GM19372 (cell line): ENCODE results near the gene BCL2L13.
A peak's percentile ranks its signal among the peaks of the same experiment; 100 is the strongest.

ENCODE experiments used
- ATAC-seq: cut with Tn5 transposase; IDR thresholded peaks from one replicate; pipeline ENCODE4 v1.9.1; 2021; ENCODE audit warnings: mild to moderate bottlenecking, low read depth, moderate library complexity; ENCODE audit not compliant: unreplicated experiment

Gene BCL2L13

DNA sequence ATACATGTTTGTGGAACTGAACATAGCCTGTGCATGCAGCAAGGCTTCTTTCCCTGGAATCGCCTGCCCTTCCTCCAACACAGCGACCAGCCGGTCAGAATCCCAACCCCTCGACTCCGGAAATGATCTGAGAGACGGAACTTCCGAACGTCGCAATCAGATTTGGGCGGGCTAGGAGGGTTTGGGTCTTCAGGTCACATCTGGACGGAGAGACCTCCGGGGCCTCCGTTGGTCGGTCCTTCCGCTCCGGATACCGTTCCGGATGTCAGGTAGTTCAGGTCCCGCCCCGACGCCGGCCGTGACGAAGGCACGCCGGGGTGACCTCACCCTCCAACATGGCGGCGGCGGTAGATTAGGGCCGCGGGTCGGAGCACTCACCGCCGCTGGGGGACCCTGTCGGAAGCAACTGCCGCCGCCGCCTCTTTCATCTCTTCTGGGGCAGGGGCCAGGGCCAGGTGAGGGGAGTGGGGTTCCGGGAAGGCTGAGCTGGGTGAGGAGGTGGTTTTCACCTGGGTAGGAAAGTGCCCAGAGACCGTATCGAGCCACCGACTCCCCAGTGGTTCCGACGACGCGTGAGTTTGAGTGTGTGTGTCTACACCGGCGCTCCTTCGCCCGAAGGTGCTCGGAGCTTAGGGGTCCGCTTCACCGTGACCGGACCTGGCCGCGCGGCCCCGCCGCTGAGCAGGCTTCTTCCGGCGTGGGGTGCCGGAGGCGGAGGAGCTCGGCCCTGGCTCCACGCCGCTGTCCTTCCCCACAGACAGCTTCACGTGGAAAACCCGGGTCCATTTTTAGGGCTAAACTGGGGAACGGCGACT is at the start of gene BCL2L13:
Gene BCL2L13, plus strand, starts transcription at position 326 of the 815 bp plus-strand sequence. CDS start 16,955 bp downstream, outside the sequence.
- ATAC-seq, result peak; percentile 96

GRCh38 chr22:17589810-17590375 is 48.7 kb upstream of the BCL2L13 start:
- ATAC-seq, result no peak

DNA sequence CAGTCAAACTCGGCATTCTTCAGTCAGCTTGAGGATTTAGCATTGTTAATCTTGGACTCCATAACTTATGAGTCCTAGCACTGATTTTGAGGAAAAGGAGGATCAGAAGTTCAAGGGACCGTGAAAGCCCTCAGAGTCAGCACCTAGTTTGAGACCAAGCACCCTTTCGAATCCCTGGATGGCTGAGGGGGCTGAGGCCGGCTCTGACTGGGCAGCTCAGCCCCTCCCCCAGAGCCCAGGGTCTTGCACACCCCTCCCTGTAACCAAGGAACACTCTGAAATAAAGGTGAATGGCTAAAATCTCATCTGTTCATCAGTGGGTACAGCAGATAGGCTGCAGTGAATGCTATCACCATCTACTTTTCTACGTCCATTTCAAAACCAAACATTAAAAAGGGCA is 48.0 kb upstream of the BCL2L13 start:
- no peak for ATAC-seq

DNA sequence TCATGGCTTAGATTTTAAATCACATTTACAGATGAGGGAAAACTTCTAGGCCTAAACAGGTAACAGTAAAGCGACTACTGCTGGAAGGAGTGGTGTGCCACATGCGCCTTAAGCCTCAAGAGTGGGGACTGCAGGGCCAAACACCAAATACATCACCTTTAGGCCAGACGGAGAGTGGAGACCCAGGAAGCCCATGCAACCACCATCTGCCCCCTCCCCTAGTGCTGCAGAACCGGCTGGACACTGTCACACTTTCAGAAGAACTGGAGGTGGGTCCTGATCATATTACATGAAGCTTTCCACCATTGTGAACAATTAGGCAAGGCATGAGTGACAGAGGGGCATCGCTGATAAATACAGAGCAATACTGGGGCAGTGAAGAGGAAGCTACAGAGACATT is 46.4 kb upstream of the BCL2L13 start:
- no peak for ATAC-seq

- no peak for ATAC-seq
Measured at GRCh38 chr22:17596226-17596625, 42.3 kb upstream of the BCL2L13 start.

GRCh38 chr22:17597217-17597616 is 41.3 kb upstream of the BCL2L13 start:
- no peak for ATAC-seq

DNA sequence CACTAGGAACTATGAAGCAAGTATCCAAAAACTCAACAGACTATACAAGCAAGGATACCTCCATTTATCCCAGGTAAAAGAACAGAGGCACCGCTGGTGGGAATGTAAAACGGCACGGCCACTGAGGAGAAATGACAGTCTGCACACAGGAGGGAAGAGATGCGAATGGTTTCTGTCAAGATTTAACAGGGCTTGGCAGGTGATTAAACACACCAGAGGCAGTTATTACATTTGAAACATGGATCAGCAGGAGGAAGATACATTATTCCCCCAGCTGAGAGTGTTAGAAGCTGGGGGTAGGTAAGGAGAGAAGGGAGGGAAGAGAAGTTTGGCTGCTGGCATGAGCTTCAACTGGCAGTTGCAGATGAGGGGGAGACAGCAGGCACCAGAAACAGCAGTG is 40.2 kb upstream of the BCL2L13 start:
- ATAC-seq, result no peak

DNA sequence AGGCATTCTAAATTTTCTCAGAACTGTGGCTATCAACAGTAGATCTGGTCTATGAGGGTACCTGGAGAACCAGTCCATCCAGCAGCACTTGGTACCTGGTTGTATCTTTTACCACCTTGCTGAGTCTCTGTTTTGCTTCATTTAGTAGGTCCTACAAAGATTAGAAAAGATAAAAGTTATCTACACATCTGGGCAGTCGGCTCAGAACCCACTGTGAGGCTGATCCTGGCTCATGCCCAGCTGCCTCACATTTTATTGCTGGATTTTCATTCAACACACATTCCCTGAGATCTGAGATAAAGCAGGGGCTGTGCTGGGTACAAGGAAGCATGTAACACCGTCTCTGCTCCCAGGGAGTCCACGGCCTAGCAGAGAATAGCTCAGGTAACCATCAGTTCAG is 37.5 kb upstream of the BCL2L13 start:
- ATAC-seq, result no peak

GRCh38 chr22:17603668-17604067 is 34.9 kb upstream of the BCL2L13 start:
- no peak for ATAC-seq

DNA sequence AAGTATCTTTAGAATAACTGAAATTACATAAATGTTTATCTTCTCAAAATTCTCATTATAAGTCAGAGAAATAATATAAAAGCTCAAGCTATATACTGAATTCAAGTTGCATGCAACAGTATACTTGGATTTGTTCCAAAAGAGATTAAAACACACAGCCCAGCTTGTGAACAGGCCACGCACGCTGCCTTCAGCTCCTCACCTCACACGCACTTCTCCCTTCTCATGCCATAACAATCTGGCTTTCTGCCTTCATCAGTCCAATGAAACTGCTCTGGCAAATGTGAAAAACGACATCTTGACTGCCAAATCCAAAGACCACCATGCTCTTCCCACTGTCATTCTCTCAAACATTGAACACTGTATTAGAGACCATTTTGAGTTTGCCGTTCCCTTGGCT is 32.1 kb upstream of the BCL2L13 start:
- ATAC-seq, result no peak

DNA sequence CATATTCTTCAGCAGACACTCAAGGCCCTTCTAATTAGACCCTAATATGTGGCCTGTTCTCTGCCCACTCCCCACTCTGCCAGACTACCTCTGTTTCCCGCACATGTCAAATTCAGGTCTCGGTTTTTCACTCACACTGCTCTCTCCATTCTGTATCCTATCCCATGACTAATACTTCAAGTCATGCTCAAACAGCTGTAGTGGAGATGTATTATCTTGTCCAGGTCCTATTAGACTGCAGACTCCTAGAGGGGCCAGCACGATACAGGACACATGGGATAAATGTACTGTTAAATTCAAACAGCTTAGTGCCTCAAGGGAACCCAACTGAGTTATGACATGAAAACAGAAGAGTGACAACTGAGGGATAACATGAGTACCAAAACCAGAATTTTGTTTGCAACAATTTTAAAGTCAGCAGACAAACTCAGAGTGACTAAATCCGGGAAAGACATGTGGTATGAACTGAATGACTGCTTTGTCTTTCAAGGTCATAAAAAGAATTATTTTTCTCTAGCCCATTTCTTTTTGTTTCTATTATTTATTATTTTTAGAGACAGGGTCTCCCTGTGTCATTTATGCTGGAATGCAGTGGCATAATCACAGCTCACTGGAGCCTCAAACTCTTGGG is 30.6 kb upstream of the BCL2L13 start:
- no peak for ATAC-seq

GRCh38 chr22:17612057-17612456 is 26.5 kb upstream of the BCL2L13 start:
- ATAC-seq, result no peak

DNA sequence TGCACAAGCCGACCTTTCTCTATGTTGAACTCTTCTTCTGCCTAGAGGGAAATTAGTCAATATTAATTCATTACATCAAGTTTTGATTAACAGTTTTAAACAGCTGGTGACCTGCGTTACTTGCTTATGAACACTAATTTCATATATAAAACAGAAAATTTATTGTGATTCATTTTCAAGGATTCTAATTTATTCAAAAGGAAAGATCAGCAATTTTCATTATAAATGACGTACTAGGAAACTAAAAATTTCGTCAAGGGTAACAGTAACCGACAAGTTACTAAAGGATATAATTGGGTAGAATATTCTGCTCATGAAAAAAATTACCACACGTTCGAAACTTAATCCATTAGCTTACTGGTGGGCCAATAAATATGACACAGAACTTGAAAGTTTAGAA is 25.3 kb upstream of the BCL2L13 start:
- ATAC-seq, result no peak

- ATAC-seq, result no peak
Measured at GRCh38 chr22:17627961-17628405, 10.6 kb upstream of the BCL2L13 start.

DNA sequence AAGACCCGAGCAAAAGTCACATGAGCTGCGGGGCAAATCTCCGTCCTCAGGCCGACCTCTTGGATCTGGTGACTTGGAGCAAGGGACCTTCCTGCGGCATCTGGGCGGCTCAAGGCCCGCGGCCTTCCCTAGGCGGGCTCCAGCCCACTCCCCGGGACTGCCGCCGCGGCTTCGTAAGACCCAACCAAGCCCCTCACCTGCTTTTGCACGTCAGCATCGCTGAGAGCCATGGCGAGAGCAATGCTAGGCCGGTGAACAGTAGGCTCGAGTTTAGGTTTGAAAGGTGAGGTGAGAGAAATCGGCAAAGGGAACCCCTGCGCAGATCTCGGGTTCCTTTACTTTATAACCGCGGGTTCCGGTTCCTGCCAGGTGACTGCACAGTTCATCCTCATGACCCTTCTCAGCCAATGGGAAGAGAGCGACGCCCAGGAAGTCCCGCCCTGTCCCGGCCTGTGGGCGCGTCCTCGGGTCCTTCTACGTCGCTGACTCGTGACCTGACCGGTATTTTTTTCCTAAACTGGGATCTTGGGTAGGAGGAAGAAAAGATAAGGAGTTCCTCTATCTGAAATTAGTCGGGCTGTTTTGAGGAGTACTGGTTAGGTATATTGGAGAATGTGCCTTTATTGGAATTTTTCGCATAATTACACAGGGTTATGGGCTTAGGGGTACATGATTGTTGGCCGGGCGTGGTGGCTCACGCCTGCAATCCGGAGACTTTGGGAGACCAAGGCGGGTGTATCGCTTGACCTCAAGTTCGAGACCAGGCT is 10.0 kb upstream of the BCL2L13 start, which contains the start of gene ATP6V1E1:
Gene ATP6V1E1, minus strand, starts transcription at position 344 of the 767 bp plus-strand sequence. Its CDS starts 114 bp downstream, at position 230.
- ATAC-seq, result peak; percentile 100

- no peak for ATAC-seq
Measured at GRCh38 chr22:17629173-17629489, 9.4 kb upstream of the BCL2L13 start.

DNA sequence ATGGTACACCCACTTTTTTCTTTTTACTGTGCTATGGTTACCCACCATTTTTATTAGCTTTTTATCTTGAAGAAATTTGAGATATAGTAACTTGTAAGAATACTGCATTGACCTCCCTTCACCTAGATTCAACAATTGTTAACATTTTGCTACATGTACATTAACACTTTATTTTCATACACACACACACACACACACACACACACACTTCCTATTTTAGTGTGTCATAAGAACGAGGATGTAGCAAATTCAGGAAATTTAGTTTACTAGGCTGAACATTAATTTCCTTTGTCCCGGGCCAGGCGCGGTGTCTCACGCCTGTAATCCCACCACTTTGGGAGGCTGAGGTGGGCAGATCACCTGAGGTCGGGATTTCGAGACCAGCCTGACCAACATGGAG is 8.9 kb upstream of the BCL2L13 start:
- ATAC-seq, result no peak

GRCh38 chr22:17631076-17631565 is 7.4 kb upstream of the BCL2L13 start:
- no peak for ATAC-seq

GRCh38 chr22:17633217-17633997 is 5.2 kb upstream of the BCL2L13 start:
- no peak for ATAC-seq

DNA sequence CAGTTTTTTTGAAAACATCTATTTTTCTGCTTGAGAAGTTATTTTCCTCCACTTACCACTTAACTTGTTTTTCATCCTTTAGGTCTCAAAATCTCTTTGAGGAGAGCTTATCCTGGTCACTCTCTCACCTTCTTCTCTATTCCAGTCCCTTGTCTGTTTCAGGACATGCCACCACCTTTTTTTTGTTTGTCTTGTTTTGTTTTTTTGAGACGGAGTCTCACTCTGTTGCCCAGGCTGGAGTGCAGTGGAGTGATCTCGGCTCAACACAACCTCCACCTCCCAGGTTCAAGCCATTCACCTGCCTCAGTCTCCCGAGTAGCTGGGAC is 4.6 kb upstream of the BCL2L13 start:
- no peak for ATAC-seq
